M059J (cell line): ENCODE data around the gene ATP8A2. TPM values are rescaled to one million over a fixed set of nuclear protein-coding genes. Genes with fewer than 3 reads are reported as not detected.
"Not testable (repeated sequence)": the region's sequence is repeated elsewhere in the genome, so short reads cannot be mapped to it uniquely, and the experiment has no call there.

Experiments used
- DNase-seq: peaks from one replicate; pipeline ENCODE4 v3.0.0-alpha.2; 2012; ENCODE audit warnings: low read depth
- total RNA-seq: library from RNA; depleted of rRNA; stranded (reverse); fragments of >200 nt; shearing (Covaris generic); gene quantifications from 2 replicates; pipeline ENCODE4 v1.2.3, GENCODE V29; 2014; rRNA removed

The ATP8A2 gene
- total RNA-seq: 0.44 and 0.47 TPM in 2 replicates

- no peak for DNase-seq
These were observed at the start of gene ATP8A2 for GRCh38 chr13:25371875-25372283. TSS of gene ATP8A2 (plus strand) at chr13:25371974. CDS start at chr13:25372213, 239 bp downstream.

GRCh38 chr13:25324100-25324499 is 47.7 kb upstream of the ATP8A2 start:
- no peak for DNase-seq

GRCh38 chr13:25329706-25330105 is 42.1 kb upstream of the ATP8A2 start:
- DNase-seq: peak; percentile 47

- DNase-seq: peak; percentile 19
These were observed 41.2 kb upstream of the ATP8A2 start for GRCh38 chr13:25330541-25330940.

GRCh38 chr13:25335856-25336255 is 35.9 kb upstream of the ATP8A2 start:
- no peak for DNase-seq

GRCh38 chr13:25345576-25345975 is 26.2 kb upstream of the ATP8A2 start:
- peak; percentile 3 for DNase-seq

GRCh38 chr13:25347151-25347550 is 24.6 kb upstream of the ATP8A2 start:
- DNase-seq: peak; percentile 5

GRCh38 chr13:25351404-25351803 is 20.4 kb upstream of the ATP8A2 start:
- DNase-seq: no peak

GRCh38 chr13:25352230-25352629 is 19.5 kb upstream of the ATP8A2 start:
- no peak for DNase-seq

GRCh38 chr13:25352806-25353205 is 19.0 kb upstream of the ATP8A2 start:
- DNase-seq: no peak

- no peak for DNase-seq
These were observed 18.4 kb upstream of the ATP8A2 start for GRCh38 chr13:25353344-25353743.

GRCh38 chr13:25354377-25354776 is 17.4 kb upstream of the ATP8A2 start:
- no peak for DNase-seq

- not testable (repeated sequence) for DNase-seq
These were observed 11.3 kb upstream of the ATP8A2 start for GRCh38 chr13:25360443-25360842.

GRCh38 chr13:25365720-25366235 is 6.0 kb upstream of the ATP8A2 start:
- no peak for DNase-seq

- DNase-seq: no peak
These were observed 458 bp upstream of the ATP8A2 start for GRCh38 chr13:25371158-25371874.

GRCh38 chr13:25372284-25373081 is 709 bp downstream of the ATP8A2 start:
- DNase-seq: no peak

- peak; percentile 22 for DNase-seq
These were observed 4.1 kb downstream of the ATP8A2 start for GRCh38 chr13:25375727-25376358.

GRCh38 chr13:25377244-25377962 is 5.6 kb downstream of the ATP8A2 start:
- no peak for DNase-seq

- DNase-seq: no peak
These were observed 6.8 kb downstream of the ATP8A2 start for GRCh38 chr13:25378528-25378927.

GRCh38 chr13:25379011-25379410 is 7.2 kb downstream of the ATP8A2 start:
- no peak for DNase-seq

- no peak for DNase-seq
These were observed 8.3 kb downstream of the ATP8A2 start for GRCh38 chr13:25380082-25380481.
